ENCODE data around the gene RABGAP1L. TPM values are rescaled to one million over a fixed set of nuclear protein-coding genes. Genes with fewer than 3 reads are reported as not detected.

RABGAP1L gene
- total and polyA plus RNA-seq, 2 of the 8 experiments (the other 6 are each of a cell fraction or from before 2014, with no cell fraction given): 33.3 to 156 TPM

GRCh38 chr1:174358344-174358743 is 199.0 kb downstream of the RABGAP1L start:
- FAIRE-seq (no peak), DNase-seq (ENCODE audit: low read depth in 1 of 2, low spot score in 2 of 2) (no peak)
- Histone ChIP-seq H3K9ac (replicated peaks in 1 of 4; ENCODE audit: extremely low read depth in 1 of 4, low read depth in 3 of 4, low read length in 3 of 4) (no peak overlapping the region), H3K79me2 (ENCODE audit: control insufficient read depth in 1 of 2, insufficient read depth in 2 of 2, low read length in 2 of 2) (no peaks in the 10 kb centered on the region), H3K56ac (replicated peaks; ENCODE audit: insufficient read length, low read depth, low read length) (no peak overlapping the region), H3K27me3 (replicated peaks in 1 of 4; ENCODE audit: control insufficient read depth in 3 of 4, extremely low read depth in 1 of 4, insufficient read depth in 3 of 4, low read length in 3 of 4) (no peaks in the 10 kb centered on the region), H2BK20ac (ENCODE audit: low read length) (no peak overlapping the region), H3K27ac (ENCODE audit: low read depth, low read length) (no peak overlapping the region), H4K5ac (ENCODE audit: insufficient read length, low read depth, low read length) (no peak overlapping the region), H3K4me2 (ENCODE audit: insufficient read depth in 1 of 2, low read depth in 2 of 2, low read length in 2 of 2) (no peak overlapping the region), H3K23me2 (ENCODE audit: low read depth, low read length) (no peaks in the 10 kb centered on the region), H3K36me3 (ENCODE audit: control insufficient read depth in 2 of 4, insufficient read depth in 4 of 4, low read length in 3 of 4) (no peaks in the 10 kb centered on the region), H2BK15ac (ENCODE audit: low read length) (no peak overlapping the region), H3K23ac (ENCODE audit: insufficient read length) (no peak overlapping the region), H3K79me1 (ENCODE audit: low read depth, low read length) (no peaks in the 10 kb centered on the region), H4K20me1 (replicated peaks in 1 of 2; ENCODE audit: control insufficient read depth in 1 of 2, insufficient read depth in 2 of 2, low read length in 2 of 2) (no peaks in the 10 kb centered on the region), H2AK5ac (ENCODE audit: low read depth, low read length) (no peak overlapping the region), H3K4me3 (ENCODE audit: extremely low read depth in 1 of 4, insufficient read depth in 2 of 4, low read depth in 3 of 4, low read length in 4 of 4) (no peak overlapping the region), H2BK12ac (ENCODE audit: low read depth, low read length) (no peak overlapping the region), H4K91ac (replicated peaks; ENCODE audit: insufficient read length, low read length) (no peak overlapping the region), H2BK5ac (ENCODE audit: low read depth, low read length) (no peak overlapping the region), H3K4me1 (replicated peaks in 1 of 4; ENCODE audit: control insufficient read depth in 3 of 4, insufficient read depth in 4 of 4, low read length in 3 of 4) (no peaks in the 10 kb centered on the region), H3K18ac (ENCODE audit: extremely low read depth, low read length) (no peak overlapping the region), H3K14ac (ENCODE audit: insufficient read length) (no peak overlapping the region), H4K8ac (ENCODE audit: extremely low read depth, insufficient read depth, low read length) (no peak overlapping the region), H3K9me3 (ENCODE audit: insufficient read depth in 2 of 2, low read depth in 1 of 2, low read length in 1 of 2) (no peaks in the 10 kb centered on the region), H2BK120ac (replicated peaks; ENCODE audit: low read depth, low read length) (no peak overlapping the region), H2AFZ (ENCODE audit: low read length) (no peak overlapping the region), H3K4ac (replicated peaks; ENCODE audit: insufficient read length, low read depth, low read length) (no peak overlapping the region)
- ChIA-PET CTCF (ENCODE audit: partially characterized antibody) (interaction anchor here (1.1 to 1.6 kb wide), 7 partner anchors 10 to 62 kb away, joined by 3 to 4 read pairs (median 3); no protein-coding TSS in a partner anchor), POLR2A (ENCODE audit: partially characterized antibody) (no interaction called here)
- TF ChIP-seq SUZ12 (IDR thresholded peaks at IDR 0.05; ENCODE audit: low read length) (no peak), CHD2 (IDR thresholded peaks at IDR 0.05; ENCODE audit: low read length) (no peak), CBX8 (IDR thresholded peaks at IDR 0.05; ENCODE audit: borderline replicate concordance, low read depth, low read length) (no peak), USF2 (IDR thresholded peaks at IDR 0.05; ENCODE audit: low read length) (no peak)
- 95% methylated on average over 3 of the region's 3 CpGs; no CpG with 5 or more reads in 1 of the 2 experiments for WGBS, 2 experiments (ENCODE audit: extremely low coverage in 1 of 2, insufficient coverage in 1 of 2, insufficient read length in 1 of 2, insufficient replicate concordance in 2 of 2, low coverage in 1 of 2, low lambda C conversion rate in 2 of 2, missing lambda C conversion rate in 1 of 2)

Data from H1 (cell line).